ENCODE results near the gene ZNF45.

DNA sequence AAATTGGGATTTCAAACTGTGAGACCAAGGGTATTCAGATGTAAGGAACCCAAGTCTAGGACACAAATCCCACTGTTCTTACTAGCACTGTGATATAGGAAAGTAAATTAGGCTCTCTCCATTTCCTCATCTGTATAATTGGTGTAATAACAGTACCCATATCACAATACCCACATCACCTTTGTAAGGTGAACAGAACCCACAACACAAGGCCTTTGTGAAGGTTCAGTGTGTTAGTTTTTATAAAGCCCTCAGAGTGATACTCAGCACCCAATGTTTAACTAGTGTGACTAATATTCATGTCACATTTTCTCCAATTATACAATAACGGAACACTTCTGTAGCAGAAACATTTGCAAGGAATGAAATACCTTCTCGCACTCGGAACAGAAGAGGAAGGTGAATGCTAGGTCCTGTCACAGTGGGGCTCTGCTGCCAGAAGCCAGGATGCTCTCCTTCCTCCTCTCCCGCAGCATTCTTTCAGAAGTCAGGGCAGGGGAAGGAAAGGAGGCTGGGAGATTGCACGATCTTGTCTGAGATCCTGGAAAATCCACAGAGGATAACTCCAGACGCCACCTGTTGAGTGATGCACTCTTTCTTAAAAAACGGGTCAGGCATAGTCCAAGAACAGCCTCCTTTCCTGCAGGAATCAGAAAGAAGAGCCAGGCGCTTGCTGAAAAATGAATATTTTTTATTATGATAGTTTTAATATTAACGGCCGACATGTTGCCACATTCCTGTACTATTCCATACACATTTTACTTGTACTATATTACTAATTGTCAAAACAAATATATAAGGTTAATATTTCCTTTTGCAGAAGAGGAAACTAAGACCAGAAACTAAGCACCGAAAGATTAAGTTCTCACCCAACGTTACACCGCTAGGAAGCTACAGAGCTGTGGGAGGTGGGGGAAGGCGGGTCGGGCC, 762 bp downstream of the ZNF45 start:
- TF ChIP-seq TEAD4 (CRISPR knock-in tag; IDR thresholded peaks at IDR 0.05), result no peak
- TF ChIP-seq CTCF (IDR thresholded peaks at IDR 0.05), result no peak
- no peak for TF ChIP-seq MXD4 (CRISPR knock-in tag; IDR thresholded peaks at IDR 0.05; ENCODE audit: borderline replicate concordance)
- no peak for TF ChIP-seq USF2 (CRISPR knock-in tag; IDR thresholded peaks at IDR 0.05)
- no peak for TF ChIP-seq ZNF281 (CRISPR knock-in tag; IDR thresholded peaks at IDR 0.05)
- TF ChIP-seq, protein P1, sequence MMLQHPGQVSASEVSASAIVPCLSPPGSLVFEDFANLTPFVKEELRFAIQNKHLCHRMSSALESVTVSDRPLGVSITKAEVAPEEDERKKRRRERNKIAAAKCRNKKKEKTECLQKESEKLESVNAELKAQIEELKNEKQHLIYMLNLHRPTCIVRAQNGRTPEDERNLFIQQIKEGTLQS (CRISPR knock-in tag; conservative IDR thresholded peaks at IDR 0.05), result no peak
- TF ChIP-seq SMAD4 (CRISPR knock-in tag; IDR thresholded peaks at IDR 0.05), result no peak
- TF ChIP-seq, protein P2, sequence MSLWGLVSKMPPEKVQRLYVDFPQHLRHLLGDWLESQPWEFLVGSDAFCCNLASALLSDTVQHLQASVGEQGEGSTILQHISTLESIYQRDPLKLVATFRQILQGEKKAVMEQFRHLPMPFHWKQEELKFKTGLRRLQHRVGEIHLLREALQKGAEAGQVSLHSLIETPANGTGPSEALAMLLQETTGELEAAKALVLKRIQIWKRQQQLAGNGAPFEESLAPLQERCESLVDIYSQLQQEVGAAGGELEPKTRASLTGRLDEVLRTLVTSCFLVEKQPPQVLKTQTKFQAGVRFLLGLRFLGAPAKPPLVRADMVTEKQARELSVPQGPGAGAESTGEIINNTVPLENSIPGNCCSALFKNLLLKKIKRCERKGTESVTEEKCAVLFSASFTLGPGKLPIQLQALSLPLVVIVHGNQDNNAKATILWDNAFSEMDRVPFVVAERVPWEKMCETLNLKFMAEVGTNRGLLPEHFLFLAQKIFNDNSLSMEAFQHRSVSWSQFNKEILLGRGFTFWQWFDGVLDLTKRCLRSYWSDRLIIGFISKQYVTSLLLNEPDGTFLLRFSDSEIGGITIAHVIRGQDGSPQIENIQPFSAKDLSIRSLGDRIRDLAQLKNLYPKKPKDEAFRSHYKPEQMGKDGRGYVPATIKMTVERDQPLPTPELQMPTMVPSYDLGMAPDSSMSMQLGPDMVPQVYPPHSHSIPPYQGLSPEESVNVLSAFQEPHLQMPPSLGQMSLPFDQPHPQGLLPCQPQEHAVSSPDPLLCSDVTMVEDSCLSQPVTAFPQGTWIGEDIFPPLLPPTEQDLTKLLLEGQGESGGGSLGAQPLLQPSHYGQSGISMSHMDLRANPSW (CRISPR knock-in tag; conservative IDR thresholded peaks at IDR 0.05; ENCODE audit: low read depth), result no peak
- TF ChIP-seq CBFB (CRISPR knock-in tag; IDR thresholded peaks at IDR 0.05; ENCODE audit: low read depth), result no peak
- TF ChIP-seq E2F4 (CRISPR knock-in tag; IDR thresholded peaks at IDR 0.05; ENCODE audit: borderline replicate concordance, low read depth), result no peak
- TF ChIP-seq, protein P3, sequence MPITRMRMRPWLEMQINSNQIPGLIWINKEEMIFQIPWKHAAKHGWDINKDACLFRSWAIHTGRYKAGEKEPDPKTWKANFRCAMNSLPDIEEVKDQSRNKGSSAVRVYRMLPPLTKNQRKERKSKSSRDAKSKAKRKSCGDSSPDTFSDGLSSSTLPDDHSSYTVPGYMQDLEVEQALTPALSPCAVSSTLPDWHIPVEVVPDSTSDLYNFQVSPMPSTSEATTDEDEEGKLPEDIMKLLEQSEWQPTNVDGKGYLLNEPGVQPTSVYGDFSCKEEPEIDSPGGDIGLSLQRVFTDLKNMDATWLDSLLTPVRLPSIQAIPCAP (CRISPR knock-in tag; IDR thresholded peaks at IDR 0.05), result no peak

Data from WTC11 (cell line).